ENCODE results near the gene SH2D2A. TPM values are rescaled to one million over a fixed set of nuclear protein-coding genes. Genes with fewer than 3 reads are reported as not detected.

The SH2D2A gene
- total RNA-seq, 2 donors from 2014 or later = 2.4 to 7.7 TPM

DNA sequence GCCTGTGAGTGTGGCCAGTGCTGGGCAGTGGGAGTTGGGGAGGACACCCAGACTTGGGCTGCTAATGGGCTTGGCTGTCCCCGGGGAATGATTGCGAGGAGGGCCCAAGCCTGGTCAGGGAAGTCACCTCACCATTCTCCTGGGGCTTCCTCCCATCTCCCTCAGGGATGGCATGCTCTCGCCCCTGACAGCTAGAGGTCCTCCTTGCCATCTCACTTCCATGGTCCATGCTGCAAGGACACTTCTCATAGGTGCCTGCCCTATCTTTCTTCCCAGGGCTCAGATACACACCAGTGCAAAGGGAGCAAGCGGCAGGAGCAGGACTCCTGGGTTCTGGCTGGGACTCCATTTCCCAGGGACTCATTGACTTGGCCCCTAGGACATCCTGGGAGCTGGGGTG is 48.1 kb upstream of the SH2D2A start:
- no peak for DNase-seq
- no peak overlapping the region for H3K9ac ChIP-seq (ENCODE audit: extremely low read depth, low read length, poor library complexity, severe bottlenecking)
- no peaks in the 10 kb centered on the region for H3K36me3 ChIP-seq (ENCODE audit: control insufficient read depth, insufficient read depth, low read length)
- Mint-ChIP-seq H3K27me3 (ENCODE audit: insufficient read depth) (peaks cover 85% of the 10 kb centered on the region), H3K4me1 (peaks cover 17% of the 10 kb centered on the region), H3K4me3 (no peak overlapping the region), H3K27ac (no peak overlapping the region), H3K36me3 (ENCODE audit: low read depth) (no peaks in the 10 kb centered on the region), H3K9me3 (no peaks in the 10 kb centered on the region)
- peaks cover 10% of the 10 kb centered on the region for H3K4me1 ChIP-seq (ENCODE audit: control insufficient read depth, insufficient read depth, low read length)
- TF ChIP-seq, protein P1, sequence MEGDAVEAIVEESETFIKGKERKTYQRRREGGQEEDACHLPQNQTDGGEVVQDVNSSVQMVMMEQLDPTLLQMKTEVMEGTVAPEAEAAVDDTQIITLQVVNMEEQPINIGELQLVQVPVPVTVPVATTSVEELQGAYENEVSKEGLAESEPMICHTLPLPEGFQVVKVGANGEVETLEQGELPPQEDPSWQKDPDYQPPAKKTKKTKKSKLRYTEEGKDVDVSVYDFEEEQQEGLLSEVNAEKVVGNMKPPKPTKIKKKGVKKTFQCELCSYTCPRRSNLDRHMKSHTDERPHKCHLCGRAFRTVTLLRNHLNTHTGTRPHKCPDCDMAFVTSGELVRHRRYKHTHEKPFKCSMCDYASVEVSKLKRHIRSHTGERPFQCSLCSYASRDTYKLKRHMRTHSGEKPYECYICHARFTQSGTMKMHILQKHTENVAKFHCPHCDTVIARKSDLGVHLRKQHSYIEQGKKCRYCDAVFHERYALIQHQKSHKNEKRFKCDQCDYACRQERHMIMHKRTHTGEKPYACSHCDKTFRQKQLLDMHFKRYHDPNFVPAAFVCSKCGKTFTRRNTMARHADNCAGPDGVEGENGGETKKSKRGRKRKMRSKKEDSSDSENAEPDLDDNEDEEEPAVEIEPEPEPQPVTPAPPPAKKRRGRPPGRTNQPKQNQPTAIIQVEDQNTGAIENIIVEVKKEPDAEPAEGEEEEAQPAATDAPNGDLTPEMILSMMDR (conservative IDR thresholded peaks at IDR 0.05) = no peak
- H3K27ac ChIP-seq (ENCODE audit: low read depth, low read length) = no peak overlapping the region
- no peak overlapping the region for H3K4me3 ChIP-seq (ENCODE audit: low read length)
- WGBS, 2 experiments (ENCODE audit: insufficient coverage in 1 of 2, insufficient read length in 1 of 2) = 86 to 89% methylated on average over 3 to 4 of the region's 4 CpGs
- H3K27me3 ChIP-seq (ENCODE audit: control insufficient read depth, insufficient read depth, low read length, poor library complexity, severe bottlenecking) = peaks cover 55% of the 10 kb centered on the region
- H3K9me3 ChIP-seq (ENCODE audit: control insufficient read depth, low read length) = no peaks in the 10 kb centered on the region

DNA sequence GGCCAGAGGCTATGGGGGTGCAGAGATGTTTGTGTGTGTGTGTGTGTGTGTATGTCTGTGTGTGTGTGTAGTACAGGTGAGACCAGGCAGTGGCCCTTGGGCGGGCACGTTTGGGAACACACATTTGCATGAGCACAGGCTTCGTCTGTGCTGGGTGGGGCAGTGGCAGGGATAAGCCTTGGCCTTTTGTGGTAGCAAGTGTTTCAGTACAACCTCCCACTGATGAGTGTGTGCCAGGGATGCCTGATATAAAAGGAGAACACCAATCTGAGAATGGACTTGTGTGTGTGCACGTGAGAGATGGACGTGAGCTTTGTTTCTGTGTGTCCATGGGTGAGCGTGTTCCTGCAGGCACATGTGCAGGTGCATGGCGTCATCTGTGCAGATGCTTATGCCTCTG is 47.0 kb upstream of the SH2D2A start:
- Histone ChIP-seq H3K27me3 (ENCODE audit: control insufficient read depth, insufficient read depth, low read length, poor library complexity, severe bottlenecking) (peaks cover 67% of the 10 kb centered on the region), H3K36me3 (ENCODE audit: control insufficient read depth, insufficient read depth, low read length) (no peaks in the 10 kb centered on the region), H3K27ac (ENCODE audit: low read depth, low read length) (no peak overlapping the region), H3K9ac (ENCODE audit: extremely low read depth, low read length, poor library complexity, severe bottlenecking) (no peak overlapping the region), H3K4me1 (ENCODE audit: control insufficient read depth, insufficient read depth, low read length) (peaks cover 13% of the 10 kb centered on the region), H3K4me3 (ENCODE audit: low read length) (no peak overlapping the region), H3K9me3 (ENCODE audit: control insufficient read depth, low read length) (no peaks in the 10 kb centered on the region)
- TF ChIP-seq, protein P1 (conservative IDR thresholded peaks at IDR 0.05) = no peak
- 78 to 84% methylated on average over 3 to 7 of the region's 7 CpGs for WGBS, 2 experiments (ENCODE audit: insufficient coverage in 1 of 2, insufficient read length in 1 of 2)
- Mint-ChIP-seq H3K27ac (no peak overlapping the region), H3K9me3 (no peaks in the 10 kb centered on the region), H3K27me3 (ENCODE audit: insufficient read depth) (peaks cover 85% of the 10 kb centered on the region), H3K4me1 (peaks cover 21% of the 10 kb centered on the region), H3K4me3 (no peak overlapping the region), H3K36me3 (ENCODE audit: low read depth) (no peaks in the 10 kb centered on the region)
- no peak for DNase-seq

DNA sequence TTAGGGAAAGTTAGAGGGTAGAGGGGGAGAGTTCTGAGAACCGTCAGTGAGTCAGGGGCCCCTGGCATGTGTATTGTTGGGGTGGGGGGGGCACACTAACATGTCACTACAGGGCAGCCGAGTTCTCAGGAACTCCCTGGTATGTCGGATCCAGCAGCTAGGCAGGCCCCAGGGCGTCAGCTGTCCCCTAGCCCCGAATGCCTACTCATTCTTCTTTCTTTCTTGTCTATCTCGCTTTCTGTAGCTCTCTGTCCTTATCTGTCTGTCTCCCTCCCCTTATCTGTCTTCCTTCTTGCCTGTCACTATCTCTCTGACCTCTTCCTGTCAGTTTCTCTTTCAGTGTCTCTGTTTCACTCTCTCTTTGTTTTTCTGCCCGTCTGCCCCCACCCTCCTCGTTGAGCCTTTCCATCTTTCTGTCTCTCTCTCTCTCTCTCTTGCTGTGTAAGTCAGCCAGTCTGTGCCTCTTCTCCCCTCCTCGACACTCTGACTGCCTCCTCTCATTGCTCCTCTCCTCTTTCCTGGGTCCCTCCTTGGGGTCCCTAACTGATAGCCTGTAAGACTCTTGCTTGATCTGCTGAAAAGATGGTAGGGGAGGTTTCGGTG is 46.5 kb upstream of the SH2D2A start:
- TF ChIP-seq, protein P1 (conservative IDR thresholded peaks at IDR 0.05) = no peak
- no peak for DNase-seq
- 29 to 37% methylated on average over 7 to 10 of the region's 10 CpGs for WGBS, 2 experiments (ENCODE audit: insufficient coverage in 1 of 2, insufficient read length in 1 of 2)
- Mint-ChIP-seq H3K27ac (no peak overlapping the region), H3K36me3 (ENCODE audit: low read depth) (no peaks in the 10 kb centered on the region), H3K27me3 (ENCODE audit: insufficient read depth) (peaks cover 85% of the 10 kb centered on the region), H3K9me3 (no peaks in the 10 kb centered on the region), H3K4me3 (no peak overlapping the region), H3K4me1 (peaks cover 26% of the 10 kb centered on the region)
- H3K9me3 ChIP-seq (ENCODE audit: control insufficient read depth, low read length) = no peaks in the 10 kb centered on the region
- H3K36me3 ChIP-seq (ENCODE audit: control insufficient read depth, insufficient read depth, low read length) = no peaks in the 10 kb centered on the region
- H3K27ac ChIP-seq (ENCODE audit: low read depth, low read length) = no peak overlapping the region
- no peak overlapping the region for H3K4me3 ChIP-seq (ENCODE audit: low read length)
- H3K9ac ChIP-seq (ENCODE audit: extremely low read depth, low read length, poor library complexity, severe bottlenecking) = no peak overlapping the region
- H3K27me3 ChIP-seq (ENCODE audit: control insufficient read depth, insufficient read depth, low read length, poor library complexity, severe bottlenecking) = peaks cover 72% of the 10 kb centered on the region
- peaks cover 18% of the 10 kb centered on the region for H3K4me1 ChIP-seq (ENCODE audit: control insufficient read depth, insufficient read depth, low read length)

Data from endodermal cell (in vitro differentiated cells).